GM03348 (cell line): ENCODE measurements around the gene VASH2.
A peak's percentile ranks its signal among the peaks of the same experiment; 100 is the strongest.
"Not testable (repeated sequence)": the region's sequence is repeated elsewhere in the genome, so short reads cannot be mapped to it uniquely, and the experiment has no call there.

ENCODE experiments used
- DNase-seq: peaks from one replicate; pipeline ENCODE4 v3.0.0; 2012; ENCODE audit warnings: low spot score

The VASH2 gene

GRCh38 chr1:212950243-212951125 is at the start of gene VASH2:
VASH2 (plus strand) TSS chr1:212950541; CDS start chr1:212951543, 1,002 bp downstream.
- peak; percentile 93 for DNase-seq

GRCh38 chr1:212901290-212901689 is 49.1 kb upstream of the VASH2 start:
- no peak for DNase-seq

- no peak for DNase-seq
Observed at GRCh38 chr1:212902054-212902453, 48.3 kb upstream of the VASH2 start.

GRCh38 chr1:212903664-212904063 is 46.7 kb upstream of the VASH2 start:
- DNase-seq, result no peak

- DNase-seq, result not testable (repeated sequence)
Observed at GRCh38 chr1:212908071-212908470, 42.3 kb upstream of the VASH2 start.

GRCh38 chr1:212908971-212909370 is 41.4 kb upstream of the VASH2 start:
- DNase-seq, result no peak

GRCh38 chr1:212909652-212910063 is 40.7 kb upstream of the VASH2 start:
- no peak for DNase-seq

- not testable (repeated sequence) for DNase-seq
Observed at GRCh38 chr1:212910213-212910612, 40.1 kb upstream of the VASH2 start.

- not testable (repeated sequence) for DNase-seq
Observed at GRCh38 chr1:212913638-212914037, 36.7 kb upstream of the VASH2 start.

- not testable (repeated sequence) for DNase-seq
Observed at GRCh38 chr1:212914110-212914509, 36.2 kb upstream of the VASH2 start.

- DNase-seq, result no peak
Observed at GRCh38 chr1:212914789-212915188, 35.6 kb upstream of the VASH2 start.

- DNase-seq, result peak; percentile 22
Observed at GRCh38 chr1:212915245-212916091, 34.9 kb upstream of the VASH2 start.

- peak; percentile 51 for DNase-seq
Observed at GRCh38 chr1:212916481-212917133, 33.7 kb upstream of the VASH2 start.

- DNase-seq, result no peak
Observed at GRCh38 chr1:212917134-212917485, 33.2 kb upstream of the VASH2 start.

- no peak for DNase-seq
Observed at GRCh38 chr1:212917858-212918257, 32.5 kb upstream of the VASH2 start.

GRCh38 chr1:212918824-212919223 is 31.5 kb upstream of the VASH2 start:
- DNase-seq, result no peak

GRCh38 chr1:212920246-212920645 is 30.1 kb upstream of the VASH2 start:
- no peak for DNase-seq

- DNase-seq, result no peak
Observed at GRCh38 chr1:212920896-212921295, 29.4 kb upstream of the VASH2 start.

GRCh38 chr1:212922016-212922415 is 28.3 kb upstream of the VASH2 start:
- DNase-seq, result no peak

- no peak for DNase-seq
Observed at GRCh38 chr1:212926372-212926771, 24.0 kb upstream of the VASH2 start.

- DNase-seq, result no peak
Observed at GRCh38 chr1:212928323-212929291, 21.7 kb upstream of the VASH2 start.
